GM20000 (cell line): ENCODE results near the gene UBXN6.

Experiments
- DNase-seq: peaks from one replicate; pipeline ENCODE4 v3.0.0; 2012; ENCODE audit warnings: low spot score
- CTCF ChIP-seq: IDR thresholded peaks from 2 replicates; pipeline ENCODE4 v1.5.1; 2012; ENCODE audit warnings: mild to moderate bottlenecking, control low read depth; ENCODE audit errors: extremely low read depth, missing control alignments

The UBXN6 gene

GRCh38 chr19:4439243-4439642 is 18.4 kb downstream of the UBXN6 start:
- no peak for DNase-seq
- TF ChIP-seq CTCF = no peak

GRCh38 chr19:4437103-4437502 is 20.5 kb downstream of the UBXN6 start:
- no peak for TF ChIP-seq CTCF
- no peak for DNase-seq

- DNase-seq = no peak
- TF ChIP-seq CTCF = no peak
Observed at GRCh38 chr19:4436231-4436630, 21.4 kb downstream of the UBXN6 start.

DNA sequence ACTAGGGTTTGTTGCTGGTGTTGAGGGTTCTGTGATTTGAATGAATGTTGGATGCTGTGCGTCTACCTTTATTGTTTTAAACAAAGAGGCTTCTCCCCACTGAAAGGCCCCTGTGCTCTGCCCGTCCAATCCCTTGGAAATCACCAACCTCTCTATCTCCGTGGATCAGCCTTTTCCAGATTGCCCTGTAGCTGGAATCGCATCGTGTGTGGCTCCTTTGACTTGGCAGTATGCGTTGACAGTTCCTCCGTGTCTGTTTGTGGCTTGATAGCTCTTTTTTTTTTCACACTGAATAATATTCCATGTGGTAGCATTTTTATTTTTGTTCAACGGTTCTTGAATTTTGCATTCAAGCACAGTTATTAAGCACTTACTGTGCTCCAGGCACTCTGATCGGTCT is 23.2 kb downstream of the UBXN6 start:
- no peak for DNase-seq
- no peak for TF ChIP-seq CTCF

DNA sequence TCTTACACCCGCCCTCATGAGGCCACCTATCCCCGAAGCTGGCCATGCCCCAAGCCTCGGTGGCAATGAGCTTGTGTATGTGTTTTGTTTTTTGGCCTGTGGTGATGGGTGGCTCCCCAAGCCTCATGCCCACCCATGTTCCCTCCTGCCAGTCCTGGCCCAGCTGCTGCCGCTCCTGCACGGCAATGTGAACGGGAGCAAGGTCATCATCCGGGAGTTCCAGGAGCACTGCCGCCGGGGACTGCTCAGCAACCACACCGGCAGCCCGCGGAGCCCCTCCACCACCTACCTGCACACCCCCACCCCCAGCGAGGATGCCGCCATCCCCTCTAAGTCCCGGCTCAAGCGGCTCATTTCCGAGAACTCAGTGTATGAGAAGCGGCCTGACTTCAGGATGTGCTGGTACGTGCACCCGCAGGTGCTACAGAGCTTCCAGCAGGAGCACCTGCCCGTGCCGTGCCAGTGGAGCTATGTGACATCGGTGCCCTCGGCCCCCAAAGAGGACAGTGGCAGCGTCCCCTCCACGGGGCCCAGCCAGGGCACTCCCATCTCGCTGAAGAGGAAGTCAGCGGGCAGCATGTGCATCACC is 24.6 kb downstream of the UBXN6 start:
- no peak for DNase-seq
- no peak for TF ChIP-seq CTCF

DNA sequence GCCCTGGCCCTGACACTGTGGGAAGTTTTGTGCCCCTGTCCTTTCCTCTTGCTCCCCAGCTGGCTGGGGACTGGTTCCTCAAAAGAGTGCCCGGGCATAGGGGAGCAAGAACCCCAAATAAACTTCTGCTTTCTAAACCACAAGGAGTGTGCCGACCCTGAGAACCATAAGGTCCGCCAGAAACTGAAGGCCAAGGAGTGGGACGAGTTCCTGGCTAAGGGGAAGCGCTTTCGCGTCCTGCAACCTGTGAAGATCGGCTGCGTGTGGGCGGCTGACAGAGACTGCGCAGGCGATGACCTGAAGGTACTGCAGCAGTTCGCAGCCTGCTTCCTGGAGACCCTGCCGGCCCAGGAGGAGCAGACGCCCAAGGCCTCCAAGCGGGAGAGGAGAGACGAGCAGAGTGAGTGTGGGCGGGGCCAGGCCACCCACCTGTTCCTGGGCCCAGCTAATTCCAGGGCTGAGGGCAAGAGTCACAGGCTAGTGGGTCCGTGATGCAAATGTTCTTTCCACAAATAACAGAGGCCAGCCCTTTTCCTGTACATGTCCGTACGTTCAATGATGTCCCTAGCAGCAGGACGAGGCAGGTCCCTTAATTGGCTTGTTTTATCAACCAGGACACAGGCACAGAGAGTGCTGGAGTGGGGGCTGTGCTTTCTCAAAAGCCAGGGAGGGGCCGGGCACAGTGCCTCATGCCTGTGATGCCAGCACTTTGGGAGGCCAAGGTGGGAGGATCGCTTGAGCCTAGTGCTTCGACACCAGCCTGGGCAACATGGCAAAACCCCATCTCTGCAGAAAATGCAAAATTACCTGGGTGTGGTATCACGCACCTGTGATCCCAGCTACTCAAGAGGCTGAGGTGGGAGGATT is 25.6 kb downstream of the UBXN6 start:
- peak; percentile 64 for DNase-seq
- TF ChIP-seq CTCF = no peak

- DNase-seq = no peak
- no peak for TF ChIP-seq CTCF
Observed at GRCh38 chr19:4431296-4431695, 26.3 kb downstream of the UBXN6 start.
